Activated CD4-positive, CD25-positive, alpha-beta regulatory T cell treated with anti-CD3 and anti-CD28 coated beads, Interleukin-2, amount 50 U/mL, for 24 hours (primary cell): ENCODE measurements around the gene TMCO1.
A peak's percentile ranks its signal among the peaks of the same experiment; 100 is the strongest.
"Not testable (repeated sequence)": the region's sequence is repeated elsewhere in the genome, so short reads cannot be mapped to it uniquely, and the experiment has no call there.

Experiments
- ATAC-seq, 2 donors: fragments of 150-1000 bp; cut with Tn5 transposase; one replicate each; pipeline ENCODE4 v1.10.0; 2021; ENCODE audit warnings: mild to moderate bottlenecking in 1 of 2, moderate library complexity in 1 of 2

The TMCO1 gene, protein sequence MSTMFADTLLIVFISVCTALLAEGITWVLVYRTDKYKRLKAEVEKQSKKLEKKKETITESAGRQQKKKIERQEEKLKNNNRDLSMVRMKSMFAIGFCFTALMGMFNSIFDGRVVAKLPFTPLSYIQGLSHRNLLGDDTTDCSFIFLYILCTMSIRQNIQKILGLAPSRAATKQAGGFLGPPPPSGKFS

DNA sequence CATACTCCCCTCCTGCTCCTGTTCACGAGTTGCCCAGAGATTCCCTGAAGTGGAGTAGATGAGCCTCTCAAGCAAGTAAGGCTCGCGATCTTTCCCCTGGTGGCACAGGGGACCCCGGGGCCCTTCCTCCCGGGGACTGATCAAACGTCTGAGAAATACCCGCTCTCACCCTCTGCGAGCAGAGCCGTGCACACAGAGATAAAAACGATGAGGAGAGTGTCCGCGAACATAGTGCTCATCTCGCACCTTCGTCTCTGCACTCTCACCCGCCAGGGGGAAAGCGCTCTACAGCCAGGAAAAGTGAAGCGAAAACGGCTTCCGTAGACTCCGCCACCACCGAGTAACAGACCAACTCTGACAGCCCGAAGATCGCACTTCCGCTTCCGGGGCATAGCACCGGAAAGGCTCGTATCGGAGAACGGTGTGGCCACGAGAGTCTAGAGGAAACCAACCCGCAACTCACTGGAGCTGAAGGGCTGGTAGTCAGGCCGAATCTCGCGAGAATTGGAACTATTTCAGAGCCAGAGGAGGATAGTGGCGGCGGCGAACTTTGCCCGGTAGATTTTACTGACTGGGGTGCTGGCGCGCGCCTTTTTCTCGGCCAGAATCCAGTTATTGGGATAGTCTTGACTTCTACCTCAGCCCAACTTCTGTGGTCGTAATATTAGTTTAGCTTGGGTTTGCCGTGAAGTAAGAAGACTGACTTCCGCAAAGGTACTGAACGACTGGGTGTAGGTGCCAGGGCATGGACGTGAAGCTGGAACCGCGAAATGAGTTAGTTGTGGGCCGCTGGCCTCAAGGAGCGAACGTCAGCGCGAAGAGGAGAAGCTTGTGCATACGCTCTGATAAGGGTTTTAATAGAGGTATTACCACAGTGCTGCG, at the start of gene TMCO1:
TMCO1 (minus strand) TSS at position 356 of the 882 bp plus-strand sequence; CDS start at position 239, 117 bp downstream.
- ATAC-seq = peak; percentile 100

DNA sequence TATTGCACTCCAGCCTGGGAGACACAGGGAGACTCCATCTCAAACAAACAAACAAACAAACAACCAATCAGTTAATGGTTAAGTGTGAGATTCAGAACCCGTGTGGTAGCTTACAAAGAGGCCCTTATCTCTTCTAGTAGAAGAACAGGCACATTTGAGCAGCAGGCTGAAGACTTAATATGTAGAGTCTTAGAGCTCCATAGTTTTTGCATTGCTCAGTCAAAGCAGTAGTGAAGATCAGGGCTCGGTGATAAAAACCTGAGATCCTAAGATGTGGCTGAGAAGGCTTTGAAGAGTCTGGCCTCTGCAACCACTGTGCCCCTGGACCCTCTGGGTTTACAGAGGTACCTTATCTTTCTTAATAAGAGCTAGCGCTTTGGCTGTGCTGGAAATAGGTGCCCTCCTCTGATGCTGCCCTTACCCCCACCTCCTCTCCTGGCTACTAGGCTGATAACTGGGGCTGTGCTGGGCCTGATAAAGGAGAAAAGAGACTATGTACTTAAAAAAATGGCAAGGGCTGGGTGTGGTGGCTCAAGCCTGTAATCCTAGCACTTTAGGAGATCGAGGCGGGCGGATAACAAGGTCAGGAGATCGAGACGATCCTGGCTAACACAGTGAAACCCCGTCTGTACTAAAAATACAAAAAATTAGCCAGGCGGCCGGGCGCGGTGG, 48.3 kb upstream of the TMCO1 start:
- ATAC-seq = no peak

DNA sequence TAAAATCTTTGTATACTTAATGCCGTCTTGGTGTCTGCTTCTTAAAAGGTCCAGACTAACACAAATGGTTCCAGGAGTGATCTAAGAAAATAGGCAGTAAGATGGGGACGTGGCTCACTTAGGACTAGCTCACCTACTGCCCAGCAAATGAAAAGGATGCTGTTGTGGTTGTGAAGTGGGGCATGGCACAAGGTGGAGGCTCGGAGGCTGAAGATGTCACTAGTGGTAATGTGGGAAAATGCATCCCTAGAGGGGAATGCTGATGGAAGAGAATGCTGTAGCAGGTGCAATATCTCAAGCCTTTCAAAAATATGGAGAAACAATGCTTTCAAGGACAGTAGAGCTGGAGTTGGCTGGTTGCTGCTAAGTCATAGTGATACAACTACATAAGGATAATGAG, 47.5 kb upstream of the TMCO1 start:
- no peak for ATAC-seq

DNA sequence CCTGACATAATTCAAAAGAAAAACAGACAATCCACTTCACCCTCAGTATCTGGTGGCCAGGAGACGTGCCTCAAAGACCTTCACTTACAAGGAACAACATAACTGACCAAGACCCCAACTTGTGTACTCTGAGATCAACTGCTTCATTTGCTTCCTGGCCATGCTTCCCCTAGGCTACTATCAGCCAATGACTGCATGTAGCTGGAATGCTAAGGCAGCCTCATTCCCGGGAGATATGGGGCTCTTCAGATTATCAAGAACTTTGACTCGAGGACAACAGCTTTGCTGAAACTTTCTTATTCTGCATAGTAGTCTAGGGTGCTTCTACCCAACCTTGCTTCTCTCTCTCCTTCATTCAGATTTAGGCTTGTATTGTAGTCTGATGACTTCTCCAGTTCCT, 47.1 kb upstream of the TMCO1 start:
- ATAC-seq = no peak

DNA sequence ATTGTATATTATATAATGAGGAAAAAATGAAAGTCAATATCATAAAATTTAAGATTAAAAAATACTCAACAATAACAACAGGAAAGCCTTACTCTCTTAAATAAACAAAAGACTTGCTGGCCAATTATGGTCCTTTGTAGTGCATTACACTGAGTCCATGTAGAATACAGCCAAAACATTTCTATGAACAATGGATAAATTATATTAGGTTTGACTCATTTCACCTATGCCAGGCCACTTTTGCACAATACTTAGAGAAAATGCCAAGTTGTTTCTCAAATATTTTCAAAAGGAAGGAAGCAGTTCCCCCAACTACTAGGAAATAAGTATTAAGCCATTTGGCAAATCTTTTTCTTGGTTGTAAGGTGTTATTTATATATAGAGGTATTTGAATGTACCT, 38.9 kb upstream of the TMCO1 start:
- no peak for ATAC-seq

DNA sequence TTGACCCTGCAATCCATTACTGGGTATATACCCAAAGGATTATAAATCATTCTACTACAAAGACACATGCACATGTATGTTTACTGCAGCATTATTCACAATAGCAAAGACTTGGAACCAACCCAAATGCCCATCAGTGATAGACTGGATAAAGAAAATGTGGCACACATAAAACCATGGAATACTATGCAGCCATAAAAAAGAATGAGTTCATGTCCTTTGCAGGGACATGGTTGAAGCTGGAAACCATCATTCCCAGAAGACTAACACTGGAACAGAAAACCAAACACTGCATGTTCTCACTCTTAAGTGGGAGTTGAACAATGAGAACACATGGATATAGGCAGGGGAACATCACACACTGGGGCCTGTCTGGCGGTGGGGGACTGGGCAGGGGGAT, 35.8 kb upstream of the TMCO1 start:
- not testable (repeated sequence) for ATAC-seq

DNA sequence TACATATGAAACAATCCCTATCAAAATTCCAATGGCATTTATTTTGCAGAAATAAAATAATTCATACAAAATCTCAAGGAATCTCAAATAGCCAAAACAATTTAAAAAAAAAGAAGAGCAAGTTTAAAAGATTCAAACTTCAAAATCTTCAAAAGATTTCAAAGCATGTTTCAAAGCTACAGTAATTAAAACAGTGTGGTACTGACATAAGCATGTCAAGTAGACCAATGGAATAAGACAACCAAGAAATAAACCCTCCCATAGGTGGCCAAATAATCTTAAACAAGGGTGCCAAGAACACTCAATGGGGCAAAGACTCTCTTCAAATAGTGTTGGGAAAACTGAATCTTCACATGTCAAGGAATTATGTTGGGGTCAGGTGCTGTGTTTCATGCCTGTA, 30.7 kb upstream of the TMCO1 start:
- ATAC-seq = no peak

DNA sequence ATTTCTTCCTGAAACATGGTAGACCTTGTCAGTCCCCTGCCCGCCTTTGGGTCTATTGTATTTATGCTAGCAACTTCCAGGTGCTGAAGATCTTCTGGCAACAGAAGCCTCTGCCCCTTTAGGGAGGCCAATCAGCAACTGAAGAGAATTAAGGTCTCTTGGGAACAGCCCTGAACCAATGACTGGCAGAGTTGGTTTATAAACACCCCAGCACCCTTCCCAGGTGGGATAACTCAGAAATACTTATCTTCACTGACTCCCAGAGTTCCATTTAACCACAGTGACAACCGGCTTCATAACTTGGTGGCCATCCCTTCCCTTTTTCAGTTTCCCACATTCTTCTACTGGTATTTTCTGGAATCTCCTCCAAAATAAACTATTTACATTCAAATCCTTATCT, 27.2 kb upstream of the TMCO1 start:
- no peak for ATAC-seq

DNA sequence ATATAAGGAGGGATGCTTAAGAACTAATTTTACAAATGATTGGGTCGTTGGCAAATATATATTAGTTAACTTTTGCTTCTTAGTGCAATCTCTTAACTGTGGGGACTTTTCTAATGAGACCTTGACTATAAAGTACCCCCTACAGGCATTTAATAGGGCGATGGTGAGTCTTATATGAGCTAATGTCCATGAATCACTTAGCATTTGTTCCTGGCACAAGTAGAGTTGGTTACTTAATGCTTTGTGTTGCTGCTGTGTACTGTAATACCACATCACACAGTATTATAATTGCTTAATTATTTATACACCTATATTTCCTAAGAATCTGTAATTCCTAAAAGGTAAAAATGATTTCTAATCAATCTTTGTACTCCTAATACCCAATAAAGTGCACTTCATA, 25.3 kb upstream of the TMCO1 start:
- no peak for ATAC-seq

DNA sequence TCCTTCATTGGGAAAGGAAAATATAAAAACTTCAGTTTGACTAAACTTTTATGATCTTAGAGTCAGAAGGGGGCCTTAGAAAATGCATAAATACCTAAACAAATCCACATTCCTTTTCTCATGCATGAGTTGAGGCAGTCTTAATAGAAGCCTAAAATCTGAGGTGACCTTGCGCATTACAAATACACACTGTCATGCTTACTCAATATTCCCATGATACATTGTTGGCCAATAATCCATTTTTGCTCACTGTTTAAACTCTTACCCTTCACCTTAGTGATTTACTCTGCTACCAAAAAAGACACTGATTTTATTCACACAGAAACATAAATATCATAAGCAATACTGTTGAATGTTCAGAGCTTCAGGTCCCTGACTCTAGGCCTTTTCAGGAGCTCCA, 19.1 kb upstream of the TMCO1 start:
- ATAC-seq = no peak

DNA sequence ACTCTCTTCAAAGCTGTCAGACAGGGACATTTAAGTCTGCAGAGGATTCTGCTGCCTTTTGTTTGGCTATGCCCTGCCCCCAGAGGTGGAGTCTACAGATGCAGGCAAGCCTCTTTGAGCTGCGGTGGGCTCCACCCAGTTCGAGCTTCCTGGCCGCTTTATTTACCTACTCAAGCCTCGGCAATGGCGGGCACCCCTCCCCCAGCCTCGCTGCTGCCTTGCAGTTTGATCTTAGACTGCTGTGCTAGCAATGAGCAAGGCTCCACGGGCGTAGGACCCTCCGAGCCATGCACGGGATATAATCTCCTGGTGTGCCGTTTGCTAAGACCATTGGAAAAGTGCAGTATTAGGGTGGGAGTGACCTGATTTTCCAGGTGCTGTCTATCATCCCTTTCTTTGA, 14.9 kb upstream of the TMCO1 start:
- not testable (repeated sequence) for ATAC-seq

DNA sequence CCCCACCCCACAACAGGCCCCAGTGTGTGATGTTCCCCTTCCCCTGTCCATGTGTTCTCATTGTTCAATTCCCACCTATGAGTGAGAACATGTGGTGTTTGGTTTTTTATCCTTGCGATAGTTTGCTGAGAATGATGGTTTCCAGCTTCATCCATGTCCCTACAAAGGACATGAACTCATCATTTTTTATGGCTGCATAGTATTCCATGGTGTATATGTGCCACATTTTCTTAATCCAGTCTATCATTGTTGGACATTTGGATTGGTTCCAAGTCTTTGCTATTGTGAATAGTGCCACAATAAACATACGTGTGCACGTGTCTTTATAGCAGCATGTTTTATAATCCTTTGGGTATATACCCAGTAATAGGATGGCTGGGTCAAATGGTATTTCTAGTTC, 9.5 kb upstream of the TMCO1 start:
- ATAC-seq = not testable (repeated sequence)

DNA sequence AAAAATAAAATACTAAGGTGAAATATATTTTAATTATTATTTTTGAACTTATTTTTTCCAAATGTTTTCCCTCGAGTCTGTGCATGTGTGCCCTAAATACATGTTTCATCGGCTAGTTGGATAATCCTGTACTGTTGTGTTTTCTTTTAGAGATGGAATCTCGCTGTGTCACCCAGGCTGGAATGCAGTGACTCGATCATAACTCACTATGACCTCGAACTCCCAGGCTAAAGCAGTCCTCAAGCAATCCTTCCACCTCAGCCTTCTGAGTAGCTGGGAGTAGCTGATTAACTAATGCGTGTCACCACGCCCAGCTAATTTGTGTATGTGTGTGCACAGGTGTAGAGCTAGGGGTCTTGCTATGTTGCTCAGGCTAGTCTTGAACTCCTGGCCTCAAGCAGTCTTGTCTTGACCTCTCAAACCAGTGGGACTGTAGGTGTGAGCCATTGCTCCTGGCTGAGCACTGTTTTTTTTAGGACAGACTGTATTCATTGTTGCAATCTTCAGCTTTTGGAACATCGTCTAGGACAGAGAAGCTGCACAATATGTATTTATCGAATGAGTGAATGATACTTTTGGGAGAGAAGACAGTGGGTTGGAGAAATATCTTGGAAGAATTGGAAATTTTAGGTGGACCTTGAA, 4.8 kb upstream of the TMCO1 start:
- ATAC-seq = no peak

DNA sequence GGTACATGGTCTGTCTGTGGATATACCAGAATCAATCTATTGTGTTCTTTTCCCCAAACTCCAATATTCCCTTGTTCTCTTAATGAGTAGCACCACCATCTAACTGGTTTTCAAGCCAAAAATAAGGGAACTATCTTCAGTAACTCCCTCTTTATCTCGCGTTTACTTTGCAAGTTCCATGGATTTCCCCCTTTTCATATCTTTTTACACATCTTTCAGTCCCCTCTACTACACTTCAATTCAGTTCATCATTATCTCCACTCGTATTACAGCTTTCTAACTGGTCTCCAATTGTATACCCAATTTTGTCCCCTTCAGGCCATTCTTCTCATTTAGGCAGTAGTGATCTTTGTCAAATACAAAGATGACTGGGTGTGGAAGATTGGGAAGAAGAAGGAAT, 4.1 kb upstream of the TMCO1 start:
- ATAC-seq = no peak

DNA sequence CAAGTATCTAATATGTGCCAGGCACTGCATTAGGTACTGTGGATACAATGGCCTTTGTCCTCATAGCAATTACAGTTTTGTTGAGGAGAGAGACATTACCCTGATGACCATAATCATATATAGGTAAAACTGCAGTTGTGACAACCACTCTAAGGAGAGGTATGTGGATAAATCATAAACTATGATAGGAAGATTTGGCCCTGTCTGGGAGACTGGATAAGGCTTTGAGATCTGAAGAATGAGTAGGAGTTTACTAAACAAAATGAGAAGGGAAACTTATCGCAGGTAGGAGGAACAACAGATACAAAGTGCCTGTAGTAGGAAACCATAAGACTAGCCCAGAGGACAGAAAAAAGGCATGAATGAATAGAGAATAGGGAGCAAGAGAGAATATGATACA, 4.4 kb downstream of the TMCO1 start:
- ATAC-seq = no peak

DNA sequence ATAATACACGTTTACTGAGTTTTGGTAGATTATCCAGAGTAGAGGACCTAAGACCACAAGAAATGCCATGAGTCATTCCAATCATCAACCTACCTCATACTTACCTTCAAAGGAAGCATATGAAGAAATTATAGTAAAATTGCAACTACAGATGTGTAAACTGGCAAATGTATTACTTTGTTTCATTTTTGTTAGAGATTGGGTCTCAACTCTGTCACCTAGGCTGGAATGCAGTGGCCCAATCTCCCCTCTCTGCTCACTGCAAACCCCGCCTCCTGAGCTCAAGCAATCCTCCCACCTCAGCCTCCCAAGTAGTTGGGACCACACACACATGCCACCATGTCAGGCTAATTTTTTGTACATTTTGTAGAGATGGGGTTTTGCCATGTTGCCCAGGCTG, 5.2 kb downstream of the TMCO1 start:
- peak; percentile 76 to 79 for ATAC-seq

DNA sequence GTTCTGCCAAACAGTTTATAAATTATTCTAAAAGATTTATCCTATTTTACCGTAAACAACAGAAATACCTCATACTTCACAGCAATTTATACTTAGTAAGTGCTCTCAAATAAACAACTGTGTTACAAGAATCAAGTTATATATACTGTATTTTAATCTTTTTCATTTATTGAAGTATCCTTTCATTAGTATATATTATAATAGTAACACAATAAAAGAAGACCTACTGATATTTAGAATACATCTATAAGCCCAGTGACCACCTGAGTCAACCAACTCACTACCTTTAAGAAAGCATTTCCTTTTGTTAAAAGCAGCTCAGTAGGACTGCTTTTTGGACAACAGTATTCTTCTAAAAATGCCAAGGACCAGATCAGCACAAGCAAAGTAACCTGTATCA, 5.9 kb downstream of the TMCO1 start:
- no peak for ATAC-seq

DNA sequence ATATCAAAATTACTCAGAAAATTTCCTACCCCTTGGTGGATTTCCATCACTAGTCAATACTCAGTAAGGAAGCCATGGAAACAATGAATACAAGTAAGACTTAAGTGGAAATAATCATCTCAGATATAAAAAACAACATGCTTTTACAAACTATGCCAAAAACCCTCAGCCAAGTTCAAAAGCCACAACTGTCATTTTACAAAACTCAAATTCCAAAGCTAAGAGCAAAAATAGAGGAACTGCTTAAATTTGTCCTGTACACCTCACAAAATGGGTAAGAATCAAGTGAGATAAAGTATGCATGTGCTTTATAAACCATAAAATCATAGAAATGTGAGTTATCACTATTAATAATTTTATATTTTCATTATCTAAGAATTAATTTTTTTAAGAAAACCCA, 9.6 kb downstream of the TMCO1 start:
- ATAC-seq = no peak

DNA sequence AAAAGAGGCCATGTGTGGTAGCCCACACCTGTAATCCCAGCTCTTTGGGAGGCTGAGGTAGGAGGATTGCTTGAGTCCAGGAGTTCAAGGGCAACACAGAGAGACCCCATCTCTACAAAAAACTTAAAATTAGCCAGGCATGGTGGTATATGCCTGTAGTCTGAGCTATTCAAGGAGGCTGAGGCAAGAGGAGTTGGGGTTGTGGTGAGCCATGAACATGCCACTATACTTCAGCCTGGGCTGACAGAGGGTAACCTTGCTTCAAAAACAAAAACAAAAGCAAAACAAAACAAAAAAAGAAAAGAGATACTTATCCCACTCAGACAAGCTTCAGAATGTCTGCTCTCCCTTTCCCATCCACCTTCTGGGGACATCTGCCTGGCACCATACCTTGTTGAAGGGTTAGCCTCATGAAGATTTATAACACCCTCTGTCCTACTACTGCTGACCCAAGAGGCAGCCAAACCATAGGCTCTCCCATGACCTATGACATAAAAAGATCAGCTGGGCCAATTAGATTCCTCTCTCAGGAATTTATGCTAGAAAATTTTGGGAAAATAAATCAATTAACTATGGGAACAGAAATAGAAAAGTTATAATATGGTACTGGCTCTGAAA, 13.2 kb downstream of the TMCO1 start:
- ATAC-seq = no peak

DNA sequence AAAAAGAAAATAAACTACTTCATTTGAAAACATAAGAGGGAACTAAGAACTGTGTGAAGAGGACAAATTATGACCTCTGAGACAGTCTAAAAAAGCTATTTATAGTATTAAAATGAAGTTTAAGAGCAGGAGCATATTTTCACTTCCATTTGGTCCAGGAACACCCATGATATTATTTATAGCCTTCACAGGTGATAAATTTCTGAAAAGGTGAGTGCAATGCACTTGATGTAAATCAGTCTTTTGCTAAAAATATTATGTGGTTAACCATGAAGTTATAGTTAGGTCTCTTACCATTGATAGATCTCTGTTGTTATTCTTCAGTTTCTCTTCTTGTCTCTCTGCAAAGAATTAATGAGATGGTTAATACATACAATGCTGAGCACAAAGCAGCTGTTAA, 14.7 kb downstream of the TMCO1 start:
- no peak for ATAC-seq

DNA sequence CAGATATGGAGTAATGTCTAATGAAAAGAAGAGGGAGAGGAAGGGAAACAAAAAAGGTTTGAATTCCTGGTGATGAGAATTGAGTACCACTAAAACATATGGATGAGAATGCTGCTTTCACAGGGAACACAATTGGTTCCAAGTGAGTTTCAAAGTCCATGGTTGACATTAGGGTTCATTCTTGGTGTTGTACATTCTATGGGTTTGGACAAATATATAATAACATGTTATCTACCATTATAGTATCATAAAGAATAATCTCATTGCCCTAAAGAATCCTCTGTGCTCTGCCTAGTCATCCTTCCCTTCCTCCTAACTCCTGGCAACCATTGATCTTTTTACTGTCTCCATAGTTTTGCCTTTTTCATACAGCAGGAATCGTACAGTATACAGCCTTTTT, 20.1 kb downstream of the TMCO1 start:
- ATAC-seq = no peak

DNA sequence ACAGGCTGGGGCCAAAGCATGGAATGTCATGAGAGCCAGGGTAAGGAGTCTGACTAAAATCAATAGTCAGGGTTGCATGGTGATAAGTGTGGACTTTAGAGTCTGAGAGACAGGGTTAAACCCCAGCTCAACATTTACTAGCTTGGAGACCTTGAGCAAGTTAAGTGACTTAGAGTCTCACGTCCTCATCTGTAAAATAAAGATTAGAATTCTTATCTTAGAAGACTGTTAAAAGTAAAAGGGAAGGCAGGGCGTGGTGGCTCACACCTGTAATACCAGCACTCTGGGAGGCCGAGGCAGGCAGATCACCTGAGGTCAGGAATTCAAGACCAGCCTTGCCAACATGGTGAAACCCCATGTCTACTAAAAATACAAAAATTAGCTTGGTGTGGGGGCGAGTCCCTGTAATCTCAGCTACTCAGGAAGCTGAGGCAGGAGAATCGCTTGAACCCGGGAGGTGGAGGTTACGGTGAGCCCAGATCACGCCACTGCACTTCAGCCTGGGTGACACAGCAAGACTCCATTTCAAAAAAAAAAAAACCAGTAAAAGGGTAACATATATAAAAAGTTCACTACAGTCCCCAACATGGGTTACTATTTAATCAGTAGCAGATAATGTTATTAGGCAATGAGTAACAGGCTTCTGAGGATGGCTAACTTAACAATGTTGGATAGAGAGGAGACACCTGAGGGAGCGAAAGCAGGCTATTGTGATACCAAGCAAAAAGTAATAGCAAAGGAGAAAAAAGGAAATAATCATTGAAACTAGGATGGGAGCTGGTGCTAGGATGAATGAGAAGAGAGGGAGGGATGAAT, 20.8 kb downstream of the TMCO1 start:
- no peak for ATAC-seq
